H1 (cell line): ENCODE data around the gene FNDC11.

Experiments used
- EZH2 ChIP-seq: fragments of 200-600 bp; sonication (generic); IDR thresholded peaks from 2 replicates; pipeline ENCODE4 v1.7.1; 2012; ENCODE audit warnings: low read depth, mild to moderate bottlenecking, moderate library complexity, low read length, inconsistent platforms; ENCODE audit not compliant: severe bottlenecking
- TAF7 ChIP-seq: optimal IDR thresholded peaks from 2 replicates; pipeline ENCODE3; 2011; ENCODE audit warnings: low read depth, mild to moderate bottlenecking, inconsistent platforms, low read length, moderate library complexity, borderline replicate concordance
- TBP ChIP-seq: IDR thresholded peaks from 2 replicates; pipeline ENCODE4 v1.6.1; 2011; ENCODE audit warnings: low read depth, low read length, improper control_type of control experiment

DNA sequence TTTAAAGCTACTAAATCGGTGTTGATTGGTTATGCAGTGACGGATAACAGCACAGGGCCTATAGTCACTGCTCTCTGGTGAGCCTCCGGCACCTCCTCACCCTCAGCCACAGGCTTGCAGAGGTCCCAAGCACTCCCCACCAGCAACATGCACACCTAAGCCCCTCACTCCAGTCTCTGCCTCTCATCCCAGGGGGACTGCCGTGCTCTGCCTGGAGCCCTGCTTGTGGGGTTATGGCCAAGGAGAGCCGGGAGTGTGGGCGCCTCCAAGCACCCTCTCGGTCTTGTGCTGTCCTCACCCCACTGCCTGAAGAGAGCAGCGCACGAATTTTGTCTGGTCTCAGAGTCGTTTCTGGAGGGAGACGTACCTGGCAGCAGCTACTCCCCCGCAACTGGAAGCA lies 48.2 kb upstream of the FNDC11 start:
- TF ChIP-seq EZH2 (no peak), TBP (no peak), TAF7 (no peak)
